Measurements from ENCODE around the gene GDPD5. TPM values are rescaled to one million over a fixed set of nuclear protein-coding genes. Genes with fewer than 3 reads are reported as not detected.

The GDPD5 gene
- total and polyA plus RNA-seq, 9 of the 15 experiments (the other 6 are each of a cell fraction or from before 2014, with no cell fraction given), result 0.32 to 27.3 (median 8.0) TPM

GRCh38 chr11:75534259-75535069 is 8.7 kb upstream of the GDPD5 start (continued):
- TF ChIP-seq ELK1 (CRISPR knock-in tag; IDR thresholded peaks at IDR 0.05), result no peak
- TF ChIP-seq ZFPM2 (CRISPR knock-in tag; IDR thresholded peaks at IDR 0.05), result no peak
- TF ChIP-seq, protein P1, sequence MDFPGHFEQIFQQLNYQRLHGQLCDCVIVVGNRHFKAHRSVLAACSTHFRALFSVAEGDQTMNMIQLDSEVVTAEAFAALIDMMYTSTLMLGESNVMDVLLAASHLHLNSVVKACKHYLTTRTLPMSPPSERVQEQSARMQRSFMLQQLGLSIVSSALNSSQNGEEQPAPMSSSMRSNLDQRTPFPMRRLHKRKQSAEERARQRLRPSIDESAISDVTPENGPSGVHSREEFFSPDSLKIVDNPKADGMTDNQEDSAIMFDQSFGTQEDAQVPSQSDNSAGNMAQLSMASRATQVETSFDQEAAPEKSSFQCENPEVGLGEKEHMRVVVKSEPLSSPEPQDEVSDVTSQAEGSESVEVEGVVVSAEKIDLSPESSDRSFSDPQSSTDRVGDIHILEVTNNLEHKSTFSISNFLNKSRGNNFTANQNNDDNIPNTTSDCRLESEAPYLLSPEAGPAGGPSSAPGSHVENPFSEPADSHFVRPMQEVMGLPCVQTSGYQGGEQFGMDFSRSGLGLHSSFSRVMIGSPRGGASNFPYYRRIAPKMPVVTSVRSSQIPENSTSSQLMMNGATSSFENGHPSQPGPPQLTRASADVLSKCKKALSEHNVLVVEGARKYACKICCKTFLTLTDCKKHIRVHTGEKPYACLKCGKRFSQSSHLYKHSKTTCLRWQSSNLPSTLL (IDR thresholded peaks at IDR 0.05), result peak; percentile 63
- no peak for TF ChIP-seq CTCFL (IDR thresholded peaks at IDR 0.05; ENCODE audit: borderline replicate concordance, insufficient read depth, low read depth, low read length, poor library complexity, severe bottlenecking)
- no peak for TF ChIP-seq XRCC3 (IDR thresholded peaks at IDR 0.05)
- peak; percentile 94 for TF ChIP-seq HDAC3 (IDR thresholded peaks at IDR 0.05; ENCODE audit: borderline replicate concordance, partially characterized antibody)
- peak; percentile 48 for TF ChIP-seq ETV1 (tag; conservative IDR thresholded peaks at IDR 0.05; ENCODE audit: low read depth)
- TF ChIP-seq ZBTB17 (CRISPR knock-in tag; IDR thresholded peaks at IDR 0.05), result no peak
- no peak for TF ChIP-seq TRIM25 (IDR thresholded peaks at IDR 0.05; ENCODE audit: borderline replicate concordance)
- TF ChIP-seq GMEB1 (CRISPR knock-in tag; IDR thresholded peaks at IDR 0.05), result no peak
- peak; percentile 97 for TF ChIP-seq ZNF316 (IDR thresholded peaks at IDR 0.05)
- no peak for TF ChIP-seq BMI1 (IDR thresholded peaks at IDR 0.05; ENCODE audit: low read length)
- no peak for TF ChIP-seq ZNF586 (CRISPR knock-in tag; conservative IDR thresholded peaks at IDR 0.05)
- no peak for TF ChIP-seq CAMTA2 (CRISPR knock-in tag; conservative IDR thresholded peaks at IDR 0.05)
- TF ChIP-seq HIVEP1 (CRISPR knock-in tag; IDR thresholded peaks at IDR 0.05), result no peak
- TF ChIP-seq SRSF7 (optimal IDR thresholded peaks at IDR 0.05; ENCODE audit: low read depth, low read length), result no peak
- TF ChIP-seq MAFG (tag; conservative IDR thresholded peaks at IDR 0.05), result peak; percentile 90
- no peak for TF ChIP-seq THRAP3 (IDR thresholded peaks at IDR 0.05; ENCODE audit: borderline replicate concordance)
- TF ChIP-seq, protein P2, sequence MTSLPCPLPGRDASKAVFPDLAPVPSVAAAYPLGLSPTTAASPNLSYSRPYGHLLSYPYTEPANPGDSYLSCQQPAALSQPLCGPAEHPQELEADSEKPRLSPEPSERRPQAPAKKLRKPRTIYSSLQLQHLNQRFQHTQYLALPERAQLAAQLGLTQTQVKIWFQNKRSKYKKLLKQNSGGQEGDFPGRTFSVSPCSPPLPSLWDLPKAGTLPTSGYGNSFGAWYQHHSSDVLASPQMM (CRISPR knock-in tag; IDR thresholded peaks at IDR 0.05), result no peak
